ENCODE results near the gene MPZL1.
"Not testable (repeated sequence)": the region's sequence is repeated elsewhere in the genome, so short reads cannot be mapped to it uniquely, and the experiment has no call there.

MPZL1 gene

DNA sequence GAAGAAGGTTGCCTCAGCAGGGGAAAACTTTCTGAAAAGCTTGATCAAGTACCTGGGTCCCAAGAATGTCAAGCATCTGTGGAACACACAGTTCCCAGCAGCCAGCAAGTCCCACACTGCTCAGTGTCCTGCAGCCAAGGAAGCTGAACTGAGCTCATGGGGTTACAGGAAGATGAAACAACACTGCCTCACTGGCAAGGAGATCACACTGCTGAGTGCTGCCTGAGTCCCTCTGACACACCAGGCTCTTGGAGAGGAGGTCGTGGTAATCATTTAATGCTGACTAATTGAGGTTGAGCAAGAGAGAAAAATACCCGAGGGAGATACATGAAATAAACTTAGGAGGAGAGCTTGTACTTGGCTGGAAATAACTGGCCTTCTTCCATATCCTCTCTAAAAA lies 75.2 kb downstream of the MPZL1 start:
- H3K27ac ChIP-seq, result peak overlapping the region; percentile 52 to 84
- peak overlapping the region; percentile 38 for H3K4me3 ChIP-seq
- no peak for TF ChIP-seq CTCF (IDR thresholded peaks at IDR 0.05)
- DNase-seq (ENCODE audit: low spot score), result peak; percentile 92

DNA sequence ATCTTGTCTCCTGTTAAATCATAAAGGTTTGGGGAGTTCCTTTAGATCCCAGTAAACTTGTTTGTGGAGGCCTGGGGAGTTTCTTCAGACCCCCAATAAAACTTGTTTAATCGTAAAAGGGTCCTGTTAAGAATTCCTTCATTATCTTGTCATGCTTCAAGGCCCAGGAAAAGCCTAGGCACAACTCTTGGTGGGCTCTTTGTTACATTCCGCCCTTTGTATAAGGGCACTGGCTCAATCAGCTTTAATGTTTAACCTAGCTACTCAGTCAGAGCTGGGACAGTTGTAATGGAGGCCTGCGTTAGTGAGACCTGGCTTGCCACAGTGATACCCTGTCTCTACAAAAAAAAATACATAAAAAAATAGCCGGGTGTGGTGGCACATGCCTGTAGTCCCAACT lies 77.2 kb downstream of the MPZL1 start:
- no peak for DNase-seq (ENCODE audit: low spot score)
- no peak overlapping the region for H3K27ac ChIP-seq
- H3K4me3 ChIP-seq, result no peak overlapping the region
- no peak for TF ChIP-seq CTCF (IDR thresholded peaks at IDR 0.05)

- Histone ChIP-seq H3K4me3 (no peak overlapping the region), H3K27ac (no peak overlapping the region)
- no peak for DNase-seq (ENCODE audit: low spot score)
- no peak for TF ChIP-seq CTCF (IDR thresholded peaks at IDR 0.05)
Measured at GRCh38 chr1:167799747-167800146, 78.0 kb downstream of the MPZL1 start.

GRCh38 chr1:167800251-167800650 lies 78.5 kb downstream of the MPZL1 start:
- TF ChIP-seq CTCF (IDR thresholded peaks at IDR 0.05), result no peak
- no peak overlapping the region for H3K4me3 ChIP-seq
- no peak for DNase-seq (ENCODE audit: low spot score)
- H3K27ac ChIP-seq, result no peak overlapping the region

DNA sequence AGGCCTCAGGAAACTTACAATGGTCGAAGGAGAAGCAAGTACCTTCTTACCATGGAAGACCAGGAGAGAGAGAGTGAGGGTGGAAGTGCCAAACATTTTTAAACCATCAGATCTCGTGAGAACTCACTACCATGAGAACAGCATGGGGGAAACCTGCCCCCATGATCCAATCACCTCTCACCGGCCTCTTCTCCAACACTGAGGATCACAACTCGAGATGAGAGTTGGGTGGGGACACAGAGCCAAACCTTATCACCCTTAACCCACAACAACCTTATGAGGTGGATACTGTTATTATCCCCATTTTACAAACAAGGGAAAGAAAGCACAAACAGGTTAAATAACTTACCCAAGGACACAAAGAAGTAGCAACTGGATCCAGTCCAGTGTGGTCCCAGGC lies 80.5 kb downstream of the MPZL1 start:
- DNase-seq (ENCODE audit: low spot score), result no peak

GRCh38 chr1:167803358-167804207 lies 81.8 kb downstream of the MPZL1 start:
- no peak overlapping the region for H3K27ac ChIP-seq
- TF ChIP-seq CTCF (IDR thresholded peaks at IDR 0.05), result peak; percentile 68
- peak; percentile 90 for DNase-seq (ENCODE audit: low spot score)
- no peak overlapping the region for H3K4me3 ChIP-seq

More for the DNA sequence above, 80.5 kb downstream of the MPZL1 start:
- Histone ChIP-seq H3K4me3 (no peak overlapping the region), H3K27ac (no peak overlapping the region)
- TF ChIP-seq CTCF (IDR thresholded peaks at IDR 0.05), result no peak

- no peak overlapping the region for H3K27ac ChIP-seq
- DNase-seq (ENCODE audit: low spot score), result no peak
- H3K4me3 ChIP-seq, result no peak overlapping the region
- TF ChIP-seq CTCF (IDR thresholded peaks at IDR 0.05), result no peak
Measured at GRCh38 chr1:167805041-167805556, 83.3 kb downstream of the MPZL1 start.

DNA sequence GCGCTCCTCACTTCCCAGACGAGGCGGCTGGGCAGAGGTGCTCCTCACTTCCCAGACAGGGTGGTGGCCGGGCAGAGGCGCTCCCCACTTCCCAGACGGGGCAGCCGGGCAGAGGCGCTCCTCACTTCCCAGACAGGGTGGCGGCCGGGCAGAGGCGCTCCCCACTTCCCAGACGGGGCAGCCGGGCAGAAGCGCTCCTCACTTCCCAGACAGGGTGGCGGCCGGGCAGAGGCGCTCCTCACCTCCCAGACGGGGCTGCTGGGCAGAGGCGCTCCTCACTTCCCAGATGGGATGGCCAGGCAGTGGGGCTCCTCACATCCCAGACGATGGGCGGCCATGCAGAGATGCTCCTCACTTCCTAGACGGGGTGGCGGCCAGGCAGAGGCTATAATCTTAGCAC lies 84.5 kb downstream of the MPZL1 start:
- not testable (repeated sequence) for H3K4me3 ChIP-seq; H3K27ac ChIP-seq; DNase-seq (ENCODE audit: low spot score)

- not testable (repeated sequence) for DNase-seq (ENCODE audit: low spot score); H3K4me3 ChIP-seq; H3K27ac ChIP-seq
Measured at GRCh38 chr1:167806676-167807075, 84.9 kb downstream of the MPZL1 start.

Measured in coronary artery (tissue), 2 donors.